Prostate gland (tissue), 2 donors: ENCODE results near the gene RNF208.

Experiments used
- POLR2A ChIP-seq: fragments of 450-650 bp; IDR thresholded peaks from one replicate; pipeline ENCODE4 v1.6.1; 2016; ENCODE audit warnings: antibody characterized with exemption, mild to moderate bottlenecking
- POLR2AphosphoS5 ChIP-seq: sonication (generic); formaldehyde crosslinking; IDR thresholded peaks from one replicate; pipeline ENCODE4 v1.6.1; 2017; ENCODE audit warnings: antibody characterized with exemption
- TF ChIP-seq, protein P1 (sequence below), 4 experiments: fragments of 200-600 bp in 2 of 4; fragments of 450-650 bp in 2 of 4; sonication (generic) in 2 of 4; IDR thresholded peaks; 1 replicate in 3 of 4; 2 replicates in 1 of 4; pipeline ENCODE4 v1.5.1; 2016 to 2019; ENCODE audit warnings: antibody characterized with exemption in 4 of 4, mild to moderate bottlenecking in 2 of 4, moderate library complexity in 2 of 4

GRCh38 chr9:137213160-137214060, 8.6 kb downstream of the RNF208 start:
- TF ChIP-seq, protein P1, sequence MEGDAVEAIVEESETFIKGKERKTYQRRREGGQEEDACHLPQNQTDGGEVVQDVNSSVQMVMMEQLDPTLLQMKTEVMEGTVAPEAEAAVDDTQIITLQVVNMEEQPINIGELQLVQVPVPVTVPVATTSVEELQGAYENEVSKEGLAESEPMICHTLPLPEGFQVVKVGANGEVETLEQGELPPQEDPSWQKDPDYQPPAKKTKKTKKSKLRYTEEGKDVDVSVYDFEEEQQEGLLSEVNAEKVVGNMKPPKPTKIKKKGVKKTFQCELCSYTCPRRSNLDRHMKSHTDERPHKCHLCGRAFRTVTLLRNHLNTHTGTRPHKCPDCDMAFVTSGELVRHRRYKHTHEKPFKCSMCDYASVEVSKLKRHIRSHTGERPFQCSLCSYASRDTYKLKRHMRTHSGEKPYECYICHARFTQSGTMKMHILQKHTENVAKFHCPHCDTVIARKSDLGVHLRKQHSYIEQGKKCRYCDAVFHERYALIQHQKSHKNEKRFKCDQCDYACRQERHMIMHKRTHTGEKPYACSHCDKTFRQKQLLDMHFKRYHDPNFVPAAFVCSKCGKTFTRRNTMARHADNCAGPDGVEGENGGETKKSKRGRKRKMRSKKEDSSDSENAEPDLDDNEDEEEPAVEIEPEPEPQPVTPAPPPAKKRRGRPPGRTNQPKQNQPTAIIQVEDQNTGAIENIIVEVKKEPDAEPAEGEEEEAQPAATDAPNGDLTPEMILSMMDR (IDR thresholded peaks at IDR 0.05), result no peak
- no peak for TF ChIP-seq POLR2AphosphoS5
- no peak for TF ChIP-seq POLR2A
